CD4-positive, alpha-beta T cell treated with Interleukin-1 beta for 1 hour (primary cell): ENCODE data around the gene NR4A2.
"Not testable (repeated sequence)": the region's sequence is repeated elsewhere in the genome, so short reads cannot be mapped to it uniquely, and the experiment has no call there.

Experiments used
- DNase-seq, 2 donors: peaks; one replicate each; pipeline ENCODE4 v3.0.0-alpha.2; 2020 to 2022

Gene NR4A2

GRCh38 chr2:156320486-156321098 is 11.9 kb downstream of the NR4A2 start:
- no peak for DNase-seq

- no peak for DNase-seq
Measured at GRCh38 chr2:156319811-156320485, 12.6 kb downstream of the NR4A2 start.

- no peak for DNase-seq
Measured at GRCh38 chr2:156317631-156318030, 14.9 kb downstream of the NR4A2 start.

GRCh38 chr2:156311976-156312375 is 20.5 kb downstream of the NR4A2 start:
- DNase-seq = no peak

- no peak for DNase-seq
Measured at GRCh38 chr2:156310773-156311172, 21.7 kb downstream of the NR4A2 start.

GRCh38 chr2:156309917-156310316 is 22.6 kb downstream of the NR4A2 start:
- no peak for DNase-seq

- no peak for DNase-seq
Measured at GRCh38 chr2:156309167-156309566, 23.4 kb downstream of the NR4A2 start.

- no peak for DNase-seq
Measured at GRCh38 chr2:156306821-156307220, 25.7 kb downstream of the NR4A2 start.

GRCh38 chr2:156305121-156305520 is 27.4 kb downstream of the NR4A2 start:
- DNase-seq = no peak

- DNase-seq = no peak
Measured at GRCh38 chr2:156300337-156300736, 32.2 kb downstream of the NR4A2 start.

GRCh38 chr2:156294945-156295580 is 37.5 kb downstream of the NR4A2 start:
- no peak for DNase-seq

- DNase-seq = not testable (repeated sequence)
Measured at GRCh38 chr2:156293382-156293781, 39.1 kb downstream of the NR4A2 start.

GRCh38 chr2:156279446-156280150 is 52.9 kb downstream of the NR4A2 start:
- no peak for DNase-seq
